GM23338 (cell line): Measurements from ENCODE around the gene RAC3. TPM values are rescaled to one million over a fixed set of nuclear protein-coding genes. Genes with fewer than 3 reads are reported as not detected.

Experiments used
- ATAC-seq: fragments of 200-7000 bp; cut with Tn5 transposase; 3 replicates; pipeline ENCODE4 v1.9.1; 2020
- DNase-seq: peaks from one replicate; pipeline ENCODE4 v3.0.0-alpha.2; 2015; ENCODE audit warnings: low spot score
- H2AFZ ChIP-seq: fragments of 200-600 bp; sonication (generic); 2 replicates; pipeline ENCODE4 v1.8.0; 2016; ENCODE audit warnings: antibody characterized with exemption, mild to moderate bottlenecking, moderate library complexity
- H3F3A ChIP-seq: fragments of 200-600 bp; sonication (generic); replicated peaks from 2 replicates; pipeline ENCODE4 v1.8.0; 2017; ENCODE audit warnings: antibody characterized with exemption, mixed run types, low read depth
- H3K27ac ChIP-seq: fragments of 200-600 bp; sonication (generic); 2 replicates; pipeline ENCODE4 v1.6.1; 2016; ENCODE audit warnings: low read depth
- H3K27me3 ChIP-seq: fragments of 200-600 bp; sonication (generic); 2 replicates; pipeline ENCODE4 v1.8.0; 2016; ENCODE audit warnings: mild to moderate bottlenecking, mixed run types, moderate library complexity; ENCODE audit not compliant: insufficient read depth
- H3K36me3 ChIP-seq: fragments of 200-600 bp; sonication (generic); 2 replicates; pipeline ENCODE4 v1.8.0; 2016; ENCODE audit warnings: mild to moderate bottlenecking; ENCODE audit not compliant: insufficient read depth
- H3K4me1 ChIP-seq: fragments of 200-600 bp; sonication (generic); 2 replicates; pipeline ENCODE4 v1.8.0; 2016; ENCODE audit warnings: mild to moderate bottlenecking, moderate library complexity; ENCODE audit not compliant: insufficient read depth
- H3K4me2 ChIP-seq: fragments of 200-600 bp; sonication (generic); 2 replicates; pipeline ENCODE4 v1.7.1; 2017; ENCODE audit warnings: mixed run types
- H3K4me3 ChIP-seq: fragments of 200-600 bp; sonication (generic); 2 replicates; pipeline ENCODE4 v1.6.1; 2016; ENCODE audit warnings: mixed run types
- H3K79me2 ChIP-seq: fragments of 200-600 bp; sonication (generic); replicated peaks from 2 replicates; pipeline ENCODE4 v1.8.0; 2017; ENCODE audit warnings: mild to moderate bottlenecking; ENCODE audit not compliant: insufficient read depth
- H3K9me2 ChIP-seq: fragments of 200-600 bp; sonication (generic); 2 replicates; pipeline ENCODE4 v1.8.0; 2017; ENCODE audit not compliant: insufficient read depth
- H4K20me1 ChIP-seq: fragments of 200-600 bp; sonication (generic); replicated peaks from 2 replicates; pipeline ENCODE4 v1.8.0; 2017; ENCODE audit warnings: mild to moderate bottlenecking; ENCODE audit not compliant: insufficient read depth
- H3K27ac Mint-ChIP-seq: 2 replicates; pipeline ENCODE4 v1.8.0; 2020; ENCODE audit warnings: inconsistent platforms, mild to moderate bottlenecking, moderate library complexity, mixed read lengths
- H3K27me3 Mint-ChIP-seq: 3 replicates; pipeline ENCODE4 v1.8.0; 2022; ENCODE audit warnings: low read depth, mild to moderate bottlenecking, moderate library complexity, mixed read lengths, inconsistent platforms; ENCODE audit not compliant: insufficient read depth, poor library complexity
- H3K36me3 Mint-ChIP-seq: 3 replicates; pipeline ENCODE4 v1.8.0; 2021; ENCODE audit warnings: low read depth, mild to moderate bottlenecking, inconsistent platforms, moderate library complexity, mixed read lengths
- H3K4me1 Mint-ChIP-seq: 3 replicates; pipeline ENCODE4 v1.8.0; 2020; ENCODE audit warnings: mild to moderate bottlenecking, inconsistent platforms, mixed read lengths
- H3K4me3 Mint-ChIP-seq: 3 replicates; pipeline ENCODE4 v1.8.0; 2021; ENCODE audit warnings: moderate library complexity, mild to moderate bottlenecking, inconsistent platforms, mixed read lengths
- H3K9me3 Mint-ChIP-seq: 3 replicates; pipeline ENCODE4 v1.8.0; 2020; ENCODE audit warnings: moderate library complexity, mild to moderate bottlenecking, inconsistent platforms, mixed read lengths
- ETS1 ChIP-seq: IDR thresholded peaks from 2 replicates; pipeline ENCODE4 v1.6.1; 2016; ENCODE audit warnings: antibody characterized with exemption
- EZH2 ChIP-seq: fragments of 200-600 bp; sonication (generic); IDR thresholded peaks from one replicate; pipeline ENCODE4 v1.8.0; 2017; ENCODE audit warnings: antibody characterized with exemption, mild to moderate bottlenecking, low read depth; ENCODE audit not compliant: unreplicated experiment
- EZH2phosphoT487 ChIP-seq: fragments of 200-600 bp; sonication (generic); IDR thresholded peaks from one replicate; pipeline ENCODE4 v1.8.1; 2018; ENCODE audit warnings: antibody characterized with exemption; ENCODE audit not compliant: unreplicated experiment
- JUNB ChIP-seq: IDR thresholded peaks from one replicate; pipeline ENCODE4 v1.6.1; 2016; ENCODE audit warnings: antibody characterized with exemption; ENCODE audit not compliant: unreplicated experiment
- NANOG ChIP-seq: IDR thresholded peaks from 2 replicates; pipeline ENCODE4 v1.6.1; 2016; ENCODE audit warnings: antibody characterized with exemption, borderline replicate concordance
- POLR2AphosphoS5 ChIP-seq: IDR thresholded peaks from 2 replicates; pipeline ENCODE4 v1.6.1; 2016; ENCODE audit warnings: antibody characterized with exemption, low read depth
- REST ChIP-seq: IDR thresholded peaks from one replicate; pipeline ENCODE4 v1.6.1; 2018; ENCODE audit warnings: antibody characterized with exemption; ENCODE audit not compliant: unreplicated experiment
- STAT1 ChIP-seq: IDR thresholded peaks from one replicate; pipeline ENCODE4 v1.6.1; 2016; ENCODE audit warnings: antibody characterized with exemption; ENCODE audit not compliant: unreplicated experiment
- ZNF114 ChIP-seq: fragments of 250-450 bp; sonication (Bioruptor Pico); IDR thresholded peaks from 2 replicates; pipeline ENCODE4 v1.5.0; 2020; ENCODE audit warnings: mild to moderate bottlenecking, moderate library complexity
- polyA plus RNA-seq: library from polyadenylated mRNA; unstranded; fragments of >200 nt; fragmentation: Nextera tagmentation; extraction: Ambion mirVana; gene quantifications from 2 replicates; pipeline ENCODE4 v1.2.1, GENCODE V29; 2016
- total RNA-seq: library from RNA; depleted of rRNA; stranded (reverse); fragments of >200 nt; shearing (Covaris generic); gene quantifications from 2 replicates; pipeline ENCODE4 v1.2.3, GENCODE V29; 2014

RAC3 gene
- total and polyA plus RNA-seq, 2 experiments from 2014 or later, result 31.5 to 293 TPM

- peaks cover 19% of the 10 kb centered on the region for H3K36me3 Mint-ChIP-seq
- ATAC-seq, result no peak
These were observed 28.5 kb downstream of the RAC3 start for GRCh38 chr17:82060001-82060380.

GRCh38 chr17:82060614-82061013, 29.1 kb downstream of the RAC3 start:
- no peaks in the 10 kb centered on the region for H3K9me2 ChIP-seq
- Mint-ChIP-seq H3K27ac (no peak overlapping the region), H3K4me3 (no peak overlapping the region), H3K27me3 (peaks cover 8% of the 10 kb centered on the region), H3K9me3 (no peaks in the 10 kb centered on the region), H3K4me1 (no peaks in the 10 kb centered on the region), H3K36me3 (peaks cover 16% of the 10 kb centered on the region)
- TF ChIP-seq REST (no peak), EZH2phosphoT487 (no peak)
- no peak for ATAC-seq
- no peaks in the 10 kb centered on the region for H3K79me2 ChIP-seq
- H3K27ac ChIP-seq, result no peak overlapping the region
- no peaks in the 10 kb centered on the region for H3K27me3 ChIP-seq
- H3F3A ChIP-seq, result peaks cover 3% of the 10 kb centered on the region; the same call in 1 of the 2 replicates
- no peaks in the 10 kb centered on the region for H3K4me1 ChIP-seq
- H4K20me1 ChIP-seq, result no peaks in the 10 kb centered on the region
- H2AFZ ChIP-seq, result no peak overlapping the region
- DNase-seq, result no peak
- peaks cover 4% of the 10 kb centered on the region; the same call in 1 of the 2 replicates for H3K36me3 ChIP-seq
- H3K4me3 ChIP-seq, result no peak overlapping the region
- H3K4me2 ChIP-seq, result no peak overlapping the region

More at GRCh38 chr17:82060001-82060380, 28.5 kb downstream of the RAC3 start:
- Mint-ChIP-seq H3K4me1 (no peaks in the 10 kb centered on the region), H3K9me3 (no peaks in the 10 kb centered on the region), H3K27ac (no peak overlapping the region), H3K4me3 (no peak overlapping the region), H3K27me3 (peaks cover 9% of the 10 kb centered on the region)
- Histone ChIP-seq H3K4me2 (no peak overlapping the region), H4K20me1 (no peaks in the 10 kb centered on the region), H3K27ac (no peak overlapping the region), H3K4me3 (no peak overlapping the region), H3K79me2 (no peaks in the 10 kb centered on the region), H3F3A (peaks cover 3% of the 10 kb centered on the region; the same call in 1 of the 2 replicates), H3K27me3 (no peaks in the 10 kb centered on the region), H3K4me1 (no peaks in the 10 kb centered on the region), H3K9me2 (no peaks in the 10 kb centered on the region), H3K36me3 (peaks cover 4% of the 10 kb centered on the region; the same call in 1 of the 2 replicates), H2AFZ (no peak overlapping the region)
- DNase-seq, result no peak
- no peak for TF ChIP-seq STAT1
- TF ChIP-seq POLR2AphosphoS5, result no peak; the same call in 1 of the 2 replicates
- TF ChIP-seq EZH2, result no peak
- TF ChIP-seq NANOG, result no peak
- no peak for TF ChIP-seq ZNF114 (CRISPR knock-in tag)
- no peak for TF ChIP-seq ETS1
- TF ChIP-seq JUNB, result no peak
- TF ChIP-seq EZH2phosphoT487, result no peak
